ENCODE measurements around the gene LRRC27. TPM values are rescaled to one million over a fixed set of nuclear protein-coding genes. Genes with fewer than 3 reads are reported as not detected.

The LRRC27 gene
- total RNA-seq (12.8 and 19.0 TPM in 2 replicates), polyA plus RNA-seq (21.8 and 22.1 TPM in 2 replicates)

DNA sequence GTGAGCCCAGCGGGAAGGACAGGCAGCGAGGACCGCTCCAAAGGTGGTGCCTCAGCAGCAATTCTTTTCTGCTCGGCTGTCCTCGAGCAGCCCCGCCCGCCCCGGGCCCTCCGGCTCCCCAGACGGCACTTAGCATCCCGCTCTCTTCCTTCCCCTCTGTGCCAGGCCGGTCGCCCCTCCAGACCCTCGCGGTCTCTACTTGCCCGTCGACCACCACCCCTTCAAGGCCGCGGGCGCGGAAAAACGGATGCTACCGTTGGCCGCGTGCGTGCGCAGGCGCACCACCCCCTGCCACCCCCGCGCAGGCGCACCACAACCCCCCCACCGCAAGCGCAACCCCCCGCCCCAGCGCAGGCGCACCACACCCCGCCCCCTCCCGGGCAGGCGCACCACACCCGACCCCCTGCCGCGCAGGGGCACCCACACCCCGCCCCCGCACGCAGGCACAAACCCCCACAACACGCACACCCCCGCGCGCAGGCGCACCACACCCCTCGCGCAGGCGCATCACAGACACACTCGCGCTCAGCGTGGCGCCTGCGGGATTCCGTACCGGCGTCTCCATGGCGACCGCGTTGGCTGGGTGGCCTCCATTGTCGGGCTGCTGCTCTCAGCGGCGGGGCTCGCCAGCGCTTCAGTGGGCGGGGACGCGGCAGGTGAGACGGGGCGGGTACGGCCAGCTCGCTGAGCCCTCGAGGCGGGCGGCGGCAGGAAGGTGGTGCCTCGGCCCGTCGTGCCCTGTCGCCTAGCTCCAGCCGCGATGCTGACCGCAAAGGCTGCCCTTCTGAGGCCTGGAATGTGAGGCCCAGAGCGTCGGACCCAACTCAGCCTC, at the start of gene LRRC27:
Gene LRRC27 (plus strand): TSS at position 593 of the 832 bp plus-strand sequence. CDS start 1,332 bp downstream, outside the sequence.
- TF ChIP-seq, protein P1, sequence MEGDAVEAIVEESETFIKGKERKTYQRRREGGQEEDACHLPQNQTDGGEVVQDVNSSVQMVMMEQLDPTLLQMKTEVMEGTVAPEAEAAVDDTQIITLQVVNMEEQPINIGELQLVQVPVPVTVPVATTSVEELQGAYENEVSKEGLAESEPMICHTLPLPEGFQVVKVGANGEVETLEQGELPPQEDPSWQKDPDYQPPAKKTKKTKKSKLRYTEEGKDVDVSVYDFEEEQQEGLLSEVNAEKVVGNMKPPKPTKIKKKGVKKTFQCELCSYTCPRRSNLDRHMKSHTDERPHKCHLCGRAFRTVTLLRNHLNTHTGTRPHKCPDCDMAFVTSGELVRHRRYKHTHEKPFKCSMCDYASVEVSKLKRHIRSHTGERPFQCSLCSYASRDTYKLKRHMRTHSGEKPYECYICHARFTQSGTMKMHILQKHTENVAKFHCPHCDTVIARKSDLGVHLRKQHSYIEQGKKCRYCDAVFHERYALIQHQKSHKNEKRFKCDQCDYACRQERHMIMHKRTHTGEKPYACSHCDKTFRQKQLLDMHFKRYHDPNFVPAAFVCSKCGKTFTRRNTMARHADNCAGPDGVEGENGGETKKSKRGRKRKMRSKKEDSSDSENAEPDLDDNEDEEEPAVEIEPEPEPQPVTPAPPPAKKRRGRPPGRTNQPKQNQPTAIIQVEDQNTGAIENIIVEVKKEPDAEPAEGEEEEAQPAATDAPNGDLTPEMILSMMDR (IDR thresholded peaks at IDR 0.05; ENCODE audit: low read depth, low read length): no peak
- Histone ChIP-seq H3K9me3 (ENCODE audit: low read depth) (no peaks in the 10 kb centered on the region), H3K27me3 (no peaks in the 10 kb centered on the region)

GRCh38 chr10:132282667-132283603, 49.1 kb upstream of the LRRC27 start:
- no peaks in the 10 kb centered on the region for H3K9me3 ChIP-seq (ENCODE audit: low read depth)
- DNase-seq (ENCODE audit: low read depth in 1 of 2, low spot score in 1 of 2): peak in 1 of 2 donors; percentile 7
- TF ChIP-seq, protein P1 (IDR thresholded peaks at IDR 0.05; ENCODE audit: low read depth, low read length): no peak
- H3K27me3 ChIP-seq: peaks cover 12% of the 10 kb centered on the region
- H3K4me1 ChIP-seq (ENCODE audit: low read depth): no peaks in the 10 kb centered on the region
- H3K27ac ChIP-seq: no peak overlapping the region
- H3K4me3 ChIP-seq: no peak overlapping the region
- H3K36me3 ChIP-seq: no peaks in the 10 kb centered on the region

More for the DNA sequence above, at the start of gene LRRC27:
- H3K4me3 ChIP-seq: peak within 1 kb of the TSS; percentile 44
- peaks cover 18% of the 10 kb centered on the region for H3K4me1 ChIP-seq (ENCODE audit: low read depth)
- peak; percentile 96 to 99 for DNase-seq (ENCODE audit: low read depth in 1 of 2, low spot score in 1 of 2)
- H3K27ac ChIP-seq: peak within 1 kb of the TSS; percentile 17
- no peaks in the 10 kb centered on the region for H3K36me3 ChIP-seq

DNA sequence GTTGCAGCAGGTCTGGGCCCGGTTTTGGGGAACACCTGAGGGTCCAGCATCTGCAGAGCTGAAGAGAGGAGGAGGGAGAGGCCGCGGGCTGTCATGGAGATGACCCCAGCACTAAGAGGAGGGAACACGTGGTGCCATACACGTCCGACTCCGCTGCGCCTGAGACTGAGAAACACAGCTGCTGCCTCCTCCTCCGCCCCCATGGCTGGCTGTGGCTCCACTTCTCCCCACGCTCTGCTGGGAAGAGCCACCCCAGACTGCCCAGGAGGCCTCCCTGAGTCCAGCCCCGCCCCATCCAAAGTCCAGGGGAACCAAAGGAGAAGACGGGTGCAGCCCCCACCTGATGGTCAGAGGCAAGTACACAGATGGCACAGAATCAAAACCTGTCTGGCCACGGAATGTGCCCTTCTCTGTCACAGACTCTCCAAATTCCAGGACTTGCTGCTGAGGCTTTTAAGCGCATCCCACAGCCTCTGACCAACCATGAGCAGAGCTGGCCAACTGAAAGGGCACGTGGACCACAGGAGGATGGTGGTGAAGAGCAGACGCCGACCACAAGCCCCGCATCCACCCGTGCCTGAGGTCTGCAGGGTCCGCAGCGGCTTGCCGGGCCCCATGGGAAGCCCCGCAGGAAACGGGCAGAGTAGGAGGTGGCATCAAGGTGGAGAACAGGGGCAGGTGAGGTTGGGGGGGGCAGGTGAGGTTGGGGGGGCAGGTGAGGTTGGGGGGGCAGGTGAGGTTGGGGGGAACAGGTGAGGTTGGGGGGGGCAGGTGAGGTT, 48.2 kb upstream of the LRRC27 start:
- Histone ChIP-seq H3K36me3 (no peaks in the 10 kb centered on the region), H3K4me1 (ENCODE audit: low read depth) (no peaks in the 10 kb centered on the region), H3K27ac (no peak overlapping the region), H3K4me3 (no peak overlapping the region), H3K27me3 (peaks cover 15% of the 10 kb centered on the region), H3K9me3 (ENCODE audit: low read depth) (no peaks in the 10 kb centered on the region)
- TF ChIP-seq, protein P1 (IDR thresholded peaks at IDR 0.05; ENCODE audit: low read depth, low read length): no peak
- DNase-seq (ENCODE audit: low read depth in 1 of 2, low spot score in 1 of 2): no peak

- Histone ChIP-seq H3K4me3 (no peak overlapping the region), H3K27me3 (peaks cover 12% of the 10 kb centered on the region), H3K4me1 (ENCODE audit: low read depth) (no peaks in the 10 kb centered on the region), H3K9me3 (ENCODE audit: low read depth) (no peaks in the 10 kb centered on the region), H3K36me3 (no peaks in the 10 kb centered on the region), H3K27ac (no peak overlapping the region)
- no peak for DNase-seq (ENCODE audit: low read depth in 1 of 2, low spot score in 1 of 2)
- TF ChIP-seq, protein P1 (IDR thresholded peaks at IDR 0.05; ENCODE audit: low read depth, low read length): no peak
Measured at GRCh38 chr10:132289439-132289838, 42.6 kb upstream of the LRRC27 start.

DNA sequence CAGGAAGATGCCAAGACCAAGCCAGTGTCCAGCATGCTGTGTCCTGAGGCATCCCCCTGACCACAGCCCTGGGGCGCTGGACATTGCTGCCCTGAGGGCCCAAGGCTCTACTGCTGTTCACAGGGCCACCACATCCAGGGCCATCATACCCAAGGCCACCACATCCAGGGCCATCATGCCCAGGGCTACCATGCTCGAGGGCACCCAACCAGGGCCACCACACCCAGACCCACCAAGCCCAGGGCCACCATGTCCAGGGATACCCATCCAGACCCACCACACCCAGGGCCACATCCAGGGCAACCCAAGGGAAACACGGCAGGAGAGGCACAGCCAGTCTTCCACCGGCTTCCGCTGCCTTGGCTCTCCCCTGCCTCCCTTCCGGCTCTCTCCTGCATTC, 41.4 kb upstream of the LRRC27 start:
- TF ChIP-seq, protein P1 (IDR thresholded peaks at IDR 0.05; ENCODE audit: low read depth, low read length): no peak
- no peaks in the 10 kb centered on the region for H3K4me1 ChIP-seq (ENCODE audit: low read depth)
- peaks cover 9% of the 10 kb centered on the region for H3K27me3 ChIP-seq
- H3K9me3 ChIP-seq (ENCODE audit: low read depth): no peaks in the 10 kb centered on the region
- H3K36me3 ChIP-seq: no peaks in the 10 kb centered on the region
- no peak for DNase-seq (ENCODE audit: low read depth in 1 of 2, low spot score in 1 of 2)
- H3K27ac ChIP-seq: no peak overlapping the region
- no peak overlapping the region for H3K4me3 ChIP-seq

Data from cardiac muscle cell (in vitro differentiated cells and primary cell).